ENCODE measurements around the gene SYNGR3. TPM values are rescaled to one million over a fixed set of nuclear protein-coding genes. Genes with fewer than 3 reads are reported as not detected.

The SYNGR3 gene
- polyA plus RNA-seq, 2 of the 4 experiments (the other 2 are of a cell fraction), result 4.1 to 4.9 TPM

DNA sequence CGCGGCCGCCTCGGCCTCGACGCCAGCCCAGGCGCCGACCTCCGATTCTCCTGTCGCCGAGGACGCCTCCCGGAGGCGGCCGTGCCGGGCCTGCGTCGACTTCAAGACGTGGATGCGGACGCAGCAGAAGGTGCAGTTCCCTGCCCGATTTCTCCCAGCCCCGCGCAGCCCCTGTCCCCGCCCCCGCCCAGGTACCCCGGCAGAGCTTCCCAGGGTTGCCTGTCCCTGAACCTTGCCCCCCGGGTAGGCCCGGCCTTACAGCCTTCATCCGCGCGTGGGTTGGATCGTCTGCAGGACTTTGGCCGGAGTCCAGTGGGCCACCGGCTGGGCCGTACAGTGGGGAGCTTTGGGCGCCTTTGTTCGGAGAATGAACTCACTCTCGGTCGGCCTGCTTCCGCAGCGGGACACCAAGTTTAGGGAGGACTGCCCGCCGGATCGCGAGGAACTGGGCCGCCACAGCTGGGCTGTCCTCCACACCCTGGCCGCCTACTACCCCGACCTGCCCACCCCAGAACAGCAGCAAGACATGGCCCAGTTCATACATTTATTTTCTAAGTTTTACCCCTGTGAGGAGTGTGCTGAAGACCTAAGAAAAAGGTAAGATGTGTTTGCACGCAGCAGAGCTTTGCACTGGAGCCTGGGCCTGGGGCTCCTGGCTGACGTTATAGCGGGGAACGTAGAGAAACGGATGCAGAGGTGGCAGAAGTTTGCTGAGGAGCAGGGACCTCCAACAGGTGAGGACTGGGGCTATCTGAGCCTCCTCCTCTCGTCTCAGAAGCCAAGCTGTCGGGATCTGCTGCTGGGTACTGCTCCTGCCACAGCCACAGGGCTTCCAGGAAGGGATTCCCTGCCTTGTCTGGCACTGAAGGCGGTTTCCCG is 5.2 kb upstream of the SYNGR3 start:
- WGBS (ENCODE audit: missing lambda C conversion rate), result 10% methylated on average over 51 of the region's 58 CpGs
- Histone ChIP-seq H3K4me1 (peaks cover 45% of the 10 kb centered on the region), H3K9me3 (no peaks in the 10 kb centered on the region), H3K4me3 (peak overlapping the region; percentile 67), H3K27ac (peak overlapping the region; percentile 86 to 94), H3K4me2 (peak overlapping the region; percentile 88)
- ATAC-seq, result peak; percentile 7 to 9; a peak in 3 of 6 replicates
- TF ChIP-seq PHF8 (IDR thresholded peaks at IDR 0.05; ENCODE audit: borderline replicate concordance, low read depth) (peak; percentile 96; the same call in 1 of the 2 replicates), MAZ (IDR thresholded peaks at IDR 0.05; ENCODE audit: borderline replicate concordance, low read depth, low read length) (no peak), HEYL (CRISPR knock-in tag; IDR thresholded peaks at IDR 0.05) (no peak), POLR2A (IDR thresholded peaks at IDR 0.05; ENCODE audit: low read length) (no peak), KDM5A (IDR thresholded peaks at IDR 0.05) (peak; percentile 56; the same call in 1 of the 2 replicates), JUN (IDR thresholded peaks at IDR 0.05) (peak in 1 of 2 experiments; percentile 1; a peak in 2 of 5 replicates), CBX2 (IDR thresholded peaks at IDR 0.05; ENCODE audit: borderline replicate concordance, low read depth) (no peak)
- TF ChIP-seq, protein P1, sequence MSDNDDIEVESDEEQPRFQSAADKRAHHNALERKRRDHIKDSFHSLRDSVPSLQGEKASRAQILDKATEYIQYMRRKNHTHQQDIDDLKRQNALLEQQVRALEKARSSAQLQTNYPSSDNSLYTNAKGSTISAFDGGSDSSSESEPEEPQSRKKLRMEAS (IDR thresholded peaks at IDR 0.05), result no peak
- no peak for FAIRE-seq
- CTCF ChIA-PET, result interaction anchor here (0.6 to 19.7 kb wide), 5 partner anchors 9 to 156 kb away, joined by 3 to 196 read pairs (median 3); partner anchors contain the start of gene ZNF598
- DNase-seq (ENCODE audit: low read depth in 1 of 2, low spot score in 1 of 2), result no peak
- POLR2A ChIA-PET, result interaction anchor here (0.6 to 5.4 kb wide), 6 partner anchors 13 to 604 kb away, joined by 3 to 50 read pairs (median 3); partner anchors contain the start of genes RPS2, TBL3 and TRAF7

DNA sequence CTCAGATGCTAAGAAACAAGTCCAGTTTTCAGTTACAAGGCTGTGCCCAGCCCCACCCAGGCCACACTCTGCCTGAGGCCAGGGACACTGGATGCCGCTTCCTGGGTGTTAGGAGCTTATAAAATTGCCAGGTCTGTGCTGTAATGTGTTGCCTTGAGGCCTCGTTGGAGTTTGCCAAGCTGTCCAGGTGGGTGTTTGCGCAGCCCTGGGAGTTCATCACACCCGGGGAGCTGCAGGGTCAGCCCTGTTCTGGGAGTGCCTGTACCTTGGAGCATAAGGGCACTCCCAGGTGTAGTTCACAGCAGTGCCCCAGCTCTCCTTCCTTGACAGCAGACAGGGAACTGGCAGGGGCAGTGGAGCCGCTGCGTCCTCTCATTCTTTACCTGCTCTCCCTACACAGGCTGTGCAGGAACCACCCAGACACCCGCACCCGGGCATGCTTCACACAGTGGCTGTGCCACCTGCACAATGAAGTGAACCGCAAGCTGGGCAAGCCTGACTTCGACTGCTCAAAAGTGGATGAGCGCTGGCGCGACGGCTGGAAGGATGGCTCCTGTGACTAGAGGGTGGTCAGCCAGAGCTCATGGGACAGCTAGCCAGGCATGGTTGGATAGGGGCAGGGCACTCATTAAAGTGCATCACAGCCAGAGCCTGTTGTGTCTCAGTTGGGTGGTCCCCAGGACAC is 4.2 kb upstream of the SYNGR3 start:
- peak overlapping the region; percentile 67 for H3K4me3 ChIP-seq
- DNase-seq (ENCODE audit: low read depth in 1 of 2, low spot score in 1 of 2) (no peak), FAIRE-seq (no peak), ATAC-seq (no peak)
- ChIA-PET POLR2A (interaction anchor here (5.4 kb wide), 1 partner anchor 20 kb away, joined by 50 read pairs; the partner anchor contains the start of gene RPS2), CTCF (interaction anchor here (2.4 to 19.7 kb wide), 2 partner anchors 19 to 155 kb away, joined by 10 to 196 read pairs; partner anchors contain the start of gene ZNF598)
- H3K4me2 ChIP-seq, result peak overlapping the region; percentile 88
- H3K27ac ChIP-seq, result peak overlapping the region in 1 of 2 experiments; percentile 94; a peak in 3 of 6 replicates
- no peaks in the 10 kb centered on the region for H3K9me3 ChIP-seq
- peaks cover 49% of the 10 kb centered on the region for H3K4me1 ChIP-seq
- 90% methylated on average over 14 of the region's 14 CpGs for WGBS (ENCODE audit: missing lambda C conversion rate)
- no peak for TF ChIP-seq HEYL (CRISPR knock-in tag; IDR thresholded peaks at IDR 0.05)
- TF ChIP-seq, protein P2, sequence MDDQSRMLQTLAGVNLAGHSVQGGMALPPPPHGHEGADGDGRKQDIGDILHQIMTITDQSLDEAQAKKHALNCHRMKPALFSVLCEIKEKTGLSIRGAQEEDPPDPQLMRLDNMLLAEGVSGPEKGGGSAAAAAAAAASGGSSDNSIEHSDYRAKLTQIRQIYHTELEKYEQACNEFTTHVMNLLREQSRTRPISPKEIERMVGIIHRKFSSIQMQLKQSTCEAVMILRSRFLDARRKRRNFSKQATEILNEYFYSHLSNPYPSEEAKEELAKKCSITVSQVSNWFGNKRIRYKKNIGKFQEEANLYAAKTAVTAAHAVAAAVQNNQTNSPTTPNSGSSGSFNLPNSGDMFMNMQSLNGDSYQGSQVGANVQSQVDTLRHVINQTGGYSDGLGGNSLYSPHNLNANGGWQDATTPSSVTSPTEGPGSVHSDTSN (IDR thresholded peaks at IDR 0.05), result 0 out of 2 replicates have a peak, but pooled peaks have one; percentile 26

DNA sequence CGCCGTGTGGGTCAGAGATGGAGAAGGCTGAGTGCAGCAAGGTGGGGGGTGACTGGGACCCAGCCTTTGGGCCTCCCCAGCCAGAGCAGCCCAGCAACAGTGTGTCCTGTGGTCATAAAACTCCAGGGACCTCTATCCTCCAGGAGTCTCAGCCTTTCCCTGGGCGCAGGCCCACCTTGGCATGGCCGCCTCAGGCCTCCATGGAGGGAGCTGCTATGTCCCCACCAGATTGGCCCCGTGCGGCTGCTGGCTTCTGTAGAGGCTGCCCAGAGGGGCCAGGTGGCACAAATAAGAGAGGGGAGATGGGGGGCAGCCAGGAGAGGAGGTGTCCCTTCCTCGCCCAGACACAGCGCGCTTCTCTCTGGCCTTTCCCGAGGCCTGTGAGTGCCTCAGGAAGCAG is 2.6 kb upstream of the SYNGR3 start:
- Histone ChIP-seq H3K27ac (0 out of 6 replicates have a peak overlapping the region, but pooled peaks of 1 of the 2 experiments have one; percentile 4), H3K4me3 (no peak overlapping the region), H3K4me1 (peaks cover 54% of the 10 kb centered on the region), H3K4me2 (no peak overlapping the region), H3K9me3 (no peaks in the 10 kb centered on the region)
- FAIRE-seq, result no peak
- ChIA-PET POLR2A (interaction anchor here (1.5 kb wide), 1 partner anchor 22 kb away, joined by 9 read pairs; the partner anchor contains the start of gene RPS2), CTCF (interaction anchor here (0.8 to 19.7 kb wide), 4 partner anchors 10 to 153 kb away, joined by 3 to 196 read pairs (median 5); partner anchors contain the start of gene ZNF598)
- no peak for DNase-seq (ENCODE audit: low read depth in 1 of 2, low spot score in 1 of 2)
- 88% methylated on average over 7 of the region's 10 CpGs for WGBS (ENCODE audit: missing lambda C conversion rate)
- ATAC-seq, result no peak
- TF ChIP-seq NFE2L2 (conservative IDR thresholded peaks at IDR 0.05; ENCODE audit: low read length), result no peak
- TF ChIP-seq, protein P2 (IDR thresholded peaks at IDR 0.05), result no peak

DNA sequence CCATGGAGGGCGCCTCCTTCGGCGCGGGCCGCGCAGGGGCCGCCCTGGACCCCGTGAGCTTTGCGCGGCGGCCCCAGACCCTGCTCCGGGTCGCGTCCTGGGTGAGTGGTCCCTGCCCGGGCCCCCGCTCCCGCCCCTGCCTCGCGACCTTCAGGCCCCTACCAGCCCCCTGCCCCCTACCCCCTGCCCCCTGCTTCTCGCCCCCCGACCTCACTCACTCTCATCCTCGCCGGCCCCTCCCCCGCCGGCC is 256 bp downstream of the SYNGR3 start:
- ChIA-PET POLR2A (no interaction called here), CTCF (interaction anchor here (0.8 to 19.7 kb wide), 2 partner anchors 14 to 151 kb away, joined by 3 to 196 read pairs; partner anchors contain the start of gene ZNF598)
- peak overlapping the region; percentile 58 to 94 for H3K27ac ChIP-seq
- H3K9me3 ChIP-seq, result no peaks in the 10 kb centered on the region
- H3K4me1 ChIP-seq, result peaks cover 65% of the 10 kb centered on the region
- peak overlapping the region; percentile 79 for H3K4me2 ChIP-seq
- WGBS (ENCODE audit: missing lambda C conversion rate), result 0% methylated on average over 1 of the region's 25 CpGs
- peak overlapping the region; percentile 56 for H3K4me3 ChIP-seq
- DNase-seq (ENCODE audit: low read depth in 1 of 2, low spot score in 1 of 2) (no peak), ATAC-seq (no peak), FAIRE-seq (no peak)
- TF ChIP-seq ZNF302 (CRISPR knock-in tag; IDR thresholded peaks at IDR 0.05) (no peak), JUNB (IDR thresholded peaks at IDR 0.05) (no peak), RFX5 (IDR thresholded peaks at IDR 0.05) (no peak), ZSCAN20 (CRISPR knock-in tag; IDR thresholded peaks at IDR 0.05) (no peak), POLR2AphosphoS2 (conservative IDR thresholded peaks at IDR 0.05; ENCODE audit: low read length) (no peak), KDM5A (IDR thresholded peaks at IDR 0.05) (no peak)
- TF ChIP-seq, protein P3, sequence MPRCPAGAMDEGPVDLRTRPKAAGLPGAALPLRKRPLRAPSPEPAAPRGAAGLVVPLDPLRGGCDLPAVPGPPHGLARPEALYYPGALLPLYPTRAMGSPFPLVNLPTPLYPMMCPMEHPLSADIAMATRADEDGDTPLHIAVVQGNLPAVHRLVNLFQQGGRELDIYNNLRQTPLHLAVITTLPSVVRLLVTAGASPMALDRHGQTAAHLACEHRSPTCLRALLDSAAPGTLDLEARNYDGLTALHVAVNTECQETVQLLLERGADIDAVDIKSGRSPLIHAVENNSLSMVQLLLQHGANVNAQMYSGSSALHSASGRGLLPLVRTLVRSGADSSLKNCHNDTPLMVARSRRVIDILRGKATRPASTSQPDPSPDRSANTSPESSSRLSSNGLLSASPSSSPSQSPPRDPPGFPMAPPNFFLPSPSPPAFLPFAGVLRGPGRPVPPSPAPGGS (IDR thresholded peaks at IDR 0.05), result no peak
- TF ChIP-seq, protein P4, sequence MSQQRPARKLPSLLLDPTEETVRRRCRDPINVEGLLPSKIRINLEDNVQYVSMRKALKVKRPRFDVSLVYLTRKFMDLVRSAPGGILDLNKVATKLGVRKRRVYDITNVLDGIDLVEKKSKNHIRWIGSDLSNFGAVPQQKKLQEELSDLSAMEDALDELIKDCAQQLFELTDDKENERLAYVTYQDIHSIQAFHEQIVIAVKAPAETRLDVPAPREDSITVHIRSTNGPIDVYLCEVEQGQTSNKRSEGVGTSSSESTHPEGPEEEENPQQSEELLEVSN (IDR thresholded peaks at IDR 0.05; ENCODE audit: borderline replicate concordance, low read depth), result no peak
- TF ChIP-seq, protein P2 (IDR thresholded peaks at IDR 0.05), result no peak

Measured in A549 (cell line).